GM12878 (cell line): ENCODE data around the gene ENTREP3.

Experiments used
- ATF3 ChIP-seq: IDR thresholded peaks from 2 replicates; pipeline ENCODE4 v1.6.1; 2011; ENCODE audit warnings: low read depth, mild to moderate bottlenecking, low read length, moderate library complexity, borderline replicate concordance; ENCODE audit errors: extremely low read depth
- BHLHE40 ChIP-seq, 2 experiments: fragments of 450-650 bp in 1 of 2; IDR thresholded peaks; 2 replicates each; pipeline ENCODE4 v1.6.1; 2011 to 2017; ENCODE audit warnings: low read depth in 2 of 2, borderline replicate concordance in 1 of 2, improper control_type of control experiment in 1 of 2, low read length in 1 of 2, mild to moderate bottlenecking in 1 of 2
- BRCA1 ChIP-seq: IDR thresholded peaks from 2 replicates; pipeline ENCODE4 v1.6.1; 2011; ENCODE audit warnings: low read depth, low read length, improper control_type of control experiment
- CBFB ChIP-seq: IDR thresholded peaks from 2 replicates; pipeline ENCODE4 v1.6.1; 2016; ENCODE audit warnings: antibody characterized with exemption, low read depth
- JUND ChIP-seq: IDR thresholded peaks from 2 replicates; pipeline ENCODE4 v1.6.1; 2012; ENCODE audit warnings: low read depth, mild to moderate bottlenecking, low read length, improper control_type of control experiment, moderate library complexity
- POLR2A ChIP-seq: IDR thresholded peaks from 2 replicates; pipeline ENCODE4 v1.6.1; 2011; ENCODE audit warnings: low read depth, mild to moderate bottlenecking, low read length
- SP1 ChIP-seq: IDR thresholded peaks from one replicate; pipeline ENCODE4 v1.6.1; 2011; ENCODE audit warnings: low read depth, low read length
- YY1 ChIP-seq: IDR thresholded peaks from 2 replicates; pipeline ENCODE4 v1.6.1; 2011; ENCODE audit warnings: low read depth, mild to moderate bottlenecking, low read length
- TF ChIP-seq, protein P1 (sequence below): IDR thresholded peaks from 2 replicates; pipeline ENCODE4 v1.6.1; 2012; ENCODE audit warnings: low read length, inconsistent platforms
- TF ChIP-seq, protein P2 (sequence below): IDR thresholded peaks from 2 replicates; pipeline ENCODE4 v1.6.1; 2012; ENCODE audit warnings: low read depth, low read length, improper control_type of control experiment

DNA sequence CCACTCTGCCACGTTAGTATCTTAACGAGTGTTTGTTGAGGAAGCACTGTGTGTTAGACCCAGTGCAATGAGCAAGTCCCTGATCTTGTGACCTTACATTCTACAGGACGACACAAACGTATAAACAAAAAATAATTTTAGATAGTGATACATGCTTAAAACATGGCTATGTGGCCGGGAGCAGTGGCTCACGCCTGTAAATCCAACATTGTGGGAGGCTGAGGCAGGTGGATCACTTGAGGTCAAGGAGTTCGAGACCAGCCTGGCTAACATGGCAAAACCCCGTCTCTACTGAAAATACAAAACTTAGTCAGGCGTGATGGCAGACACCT is 27.2 kb downstream of the ENTREP3 start:
- TF ChIP-seq, protein P1, sequence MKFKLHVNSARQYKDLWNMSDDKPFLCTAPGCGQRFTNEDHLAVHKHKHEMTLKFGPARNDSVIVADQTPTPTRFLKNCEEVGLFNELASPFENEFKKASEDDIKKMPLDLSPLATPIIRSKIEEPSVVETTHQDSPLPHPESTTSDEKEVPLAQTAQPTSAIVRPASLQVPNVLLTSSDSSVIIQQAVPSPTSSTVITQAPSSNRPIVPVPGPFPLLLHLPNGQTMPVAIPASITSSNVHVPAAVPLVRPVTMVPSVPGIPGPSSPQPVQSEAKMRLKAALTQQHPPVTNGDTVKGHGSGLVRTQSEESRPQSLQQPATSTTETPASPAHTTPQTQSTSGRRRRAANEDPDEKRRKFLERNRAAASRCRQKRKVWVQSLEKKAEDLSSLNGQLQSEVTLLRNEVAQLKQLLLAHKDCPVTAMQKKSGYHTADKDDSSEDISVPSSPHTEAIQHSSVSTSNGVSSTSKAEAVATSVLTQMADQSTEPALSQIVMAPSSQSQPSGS: no peak
- TF ChIP-seq SP1 (no peak), CBFB (no peak), BHLHE40 (IDR thresholded peaks at IDR 0.05; ENCODE audit: borderline replicate concordance in 1 of 2, low read depth in 2 of 2, low read length in 1 of 2) (no peak), POLR2A (no peak), JUND (no peak), ATF3 (no peak), BRCA1 (no peak), YY1 (no peak)
- TF ChIP-seq, protein P2, sequence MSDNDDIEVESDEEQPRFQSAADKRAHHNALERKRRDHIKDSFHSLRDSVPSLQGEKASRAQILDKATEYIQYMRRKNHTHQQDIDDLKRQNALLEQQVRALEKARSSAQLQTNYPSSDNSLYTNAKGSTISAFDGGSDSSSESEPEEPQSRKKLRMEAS: no peak
